ENCODE results near the gene TBXAS1. TPM values are rescaled to one million over a fixed set of nuclear protein-coding genes. Genes with fewer than 3 reads are reported as not detected.

TBXAS1 gene
- total and polyA plus RNA-seq, 2 of the 8 experiments (the other 6 are each of a cell fraction or from before 2014, with no cell fraction given): 0.86 to 2.1 TPM

- Histone ChIP-seq H2AK5ac (ENCODE audit: low read depth, low read length) (no peak overlapping the region), H4K5ac (ENCODE audit: insufficient read length, low read depth, low read length) (no peak overlapping the region), H3K9me3 (ENCODE audit: insufficient read depth in 2 of 2, low read depth in 1 of 2, low read length in 1 of 2) (no peaks in the 10 kb centered on the region), H3K4me3 (ENCODE audit: extremely low read depth in 1 of 4, insufficient read depth in 2 of 4, low read depth in 3 of 4, low read length in 4 of 4) (no peak overlapping the region), H3K4ac (replicated peaks; ENCODE audit: insufficient read length, low read depth, low read length) (no peak overlapping the region), H3K27ac (ENCODE audit: low read depth, low read length) (no peak overlapping the region), H4K20me1 (replicated peaks in 1 of 2; ENCODE audit: control insufficient read depth in 1 of 2, insufficient read depth in 2 of 2, low read length in 2 of 2) (no peaks in the 10 kb centered on the region), H3K36me3 (ENCODE audit: control insufficient read depth in 2 of 4, insufficient read depth in 4 of 4, low read length in 3 of 4) (no peaks in the 10 kb centered on the region), H3K23ac (ENCODE audit: insufficient read length) (no peak overlapping the region), H3K14ac (ENCODE audit: insufficient read length) (no peak overlapping the region), H3K18ac (ENCODE audit: extremely low read depth, low read length) (no peak overlapping the region), H3K79me2 (ENCODE audit: control insufficient read depth in 1 of 2, insufficient read depth in 2 of 2, low read length in 2 of 2) (no peaks in the 10 kb centered on the region), H3K23me2 (ENCODE audit: low read depth, low read length) (no peaks in the 10 kb centered on the region; the same call in 1 of the 2 replicates), H2BK5ac (ENCODE audit: low read depth, low read length) (no peak overlapping the region), H4K8ac (ENCODE audit: extremely low read depth, insufficient read depth, low read length) (no peak overlapping the region; the same call in 1 of the 2 replicates), H3K56ac (replicated peaks; ENCODE audit: insufficient read length, low read depth, low read length) (no peak overlapping the region), H2AFZ (ENCODE audit: low read length) (no peak overlapping the region), H3K4me1 (replicated peaks in 1 of 4; ENCODE audit: control insufficient read depth in 3 of 4, insufficient read depth in 4 of 4, low read length in 3 of 4) (no peaks in the 10 kb centered on the region), H3K4me2 (ENCODE audit: insufficient read depth in 1 of 2, low read depth in 2 of 2, low read length in 2 of 2) (no peak overlapping the region), H4K91ac (replicated peaks; ENCODE audit: insufficient read length, low read length) (no peak overlapping the region), H2BK12ac (ENCODE audit: low read depth, low read length) (no peak overlapping the region), H3K79me1 (ENCODE audit: low read depth, low read length) (no peaks in the 10 kb centered on the region), H2BK15ac (ENCODE audit: low read length) (no peak overlapping the region), H3K27me3 (replicated peaks in 1 of 4; ENCODE audit: control insufficient read depth in 3 of 4, extremely low read depth in 1 of 4, insufficient read depth in 3 of 4, low read length in 3 of 4) (no peaks in the 10 kb centered on the region), H2BK120ac (replicated peaks; ENCODE audit: low read depth, low read length) (no peak overlapping the region), H2BK20ac (ENCODE audit: low read length) (no peak overlapping the region), H3K9ac (replicated peaks in 1 of 4; ENCODE audit: extremely low read depth in 1 of 4, low read depth in 3 of 4, low read length in 3 of 4) (no peak overlapping the region)
- TF ChIP-seq EP300 (IDR thresholded peaks at IDR 0.05; ENCODE audit: borderline replicate concordance in 1 of 2, low read depth in 2 of 2, low read length in 2 of 2) (no peak), SP2 (IDR thresholded peaks at IDR 0.05; ENCODE audit: low read length) (no peak), ASH2L (IDR thresholded peaks at IDR 0.05; ENCODE audit: low read length) (no peak), RNF2 (IDR thresholded peaks at IDR 0.05; ENCODE audit: borderline replicate concordance, low read depth, low read length, missing control alignments, poor library complexity, severe bottlenecking) (no peak)
- TF ChIP-seq, protein P1, sequence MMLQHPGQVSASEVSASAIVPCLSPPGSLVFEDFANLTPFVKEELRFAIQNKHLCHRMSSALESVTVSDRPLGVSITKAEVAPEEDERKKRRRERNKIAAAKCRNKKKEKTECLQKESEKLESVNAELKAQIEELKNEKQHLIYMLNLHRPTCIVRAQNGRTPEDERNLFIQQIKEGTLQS (IDR thresholded peaks at IDR 0.05; ENCODE audit: insufficient read depth, low read depth, low read length): no peak
- no peak for FAIRE-seq
- WGBS, 2 experiments (ENCODE audit: extremely low coverage in 1 of 2, insufficient coverage in 1 of 2, insufficient read length in 1 of 2, insufficient replicate concordance in 2 of 2, low coverage in 1 of 2, low lambda C conversion rate in 2 of 2, missing lambda C conversion rate in 1 of 2): 99% methylated on average over 7 of the region's 7 CpGs; no CpG with 5 or more reads in 1 of the 2 experiments
- ChIA-PET CTCF (ENCODE audit: partially characterized antibody) (interaction anchor here (0.8 kb wide), 1 partner anchor 9 kb away, joined by 3 read pairs; no protein-coding TSS in a partner anchor), POLR2A (ENCODE audit: partially characterized antibody) (no interaction called here)
- DNase-seq (ENCODE audit: low read depth in 1 of 2, low spot score in 2 of 2): no peak
Observed at GRCh38 chr7:140039066-140039465, 210.0 kb downstream of the TBXAS1 start.

Data from H1 (cell line).